ENCODE results near the gene LMBR1. TPM values are rescaled to one million over a fixed set of nuclear protein-coding genes. Genes with fewer than 3 reads are reported as not detected.
"Not testable (repeated sequence)": the region's sequence is repeated elsewhere in the genome, so short reads cannot be mapped to it uniquely, and the experiment has no call there.

LMBR1 gene
- total RNA-seq, 6 experiments from 2014 or later = 33.1 to 37.8 (median 36.1) TPM

DNA sequence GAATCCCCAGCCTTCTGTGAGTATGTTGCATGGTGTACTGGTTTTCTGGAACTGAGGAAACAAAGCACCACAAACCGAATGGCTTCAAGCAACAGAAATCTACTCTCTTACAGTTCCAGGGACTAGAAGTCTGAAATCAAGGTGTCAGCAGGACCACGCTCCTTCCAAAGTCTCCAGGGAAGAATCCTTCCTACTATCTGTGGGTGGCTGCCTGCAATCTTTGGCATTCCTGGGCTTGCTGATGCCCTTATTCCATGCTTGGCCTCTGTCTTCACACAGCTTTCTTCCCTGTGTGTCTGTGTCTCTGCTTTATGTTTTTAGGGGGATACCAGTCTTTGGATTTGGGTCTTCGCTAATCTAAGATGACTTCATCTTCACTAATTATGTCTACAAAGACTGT lies 81.3 kb downstream of the LMBR1 start:
- no peaks in the 10 kb centered on the region for H3K27me3 Mint-ChIP-seq (ENCODE audit: insufficient read depth)
- H3K4me3 Mint-ChIP-seq = no peak overlapping the region
- H3K36me3 Mint-ChIP-seq (ENCODE audit: low read depth) = no peaks in the 10 kb centered on the region
- TF ChIP-seq CTCF (IDR thresholded peaks at IDR 0.05) = no peak
- H3K4me1 Mint-ChIP-seq (ENCODE audit: low read depth) = no peaks in the 10 kb centered on the region
- H3K9me3 Mint-ChIP-seq = no peaks in the 10 kb centered on the region
- no peak overlapping the region for H3K27ac Mint-ChIP-seq
- no peak for DNase-seq

- H3K27ac Mint-ChIP-seq; H3K27me3 Mint-ChIP-seq (ENCODE audit: insufficient read depth); H3K36me3 Mint-ChIP-seq (ENCODE audit: low read depth); H3K4me3 Mint-ChIP-seq; H3K4me1 Mint-ChIP-seq (ENCODE audit: low read depth); DNase-seq; H3K9me3 Mint-ChIP-seq: not testable (repeated sequence)
Observed at GRCh38 chr7:156803656-156804055, 89.3 kb downstream of the LMBR1 start.

DNA sequence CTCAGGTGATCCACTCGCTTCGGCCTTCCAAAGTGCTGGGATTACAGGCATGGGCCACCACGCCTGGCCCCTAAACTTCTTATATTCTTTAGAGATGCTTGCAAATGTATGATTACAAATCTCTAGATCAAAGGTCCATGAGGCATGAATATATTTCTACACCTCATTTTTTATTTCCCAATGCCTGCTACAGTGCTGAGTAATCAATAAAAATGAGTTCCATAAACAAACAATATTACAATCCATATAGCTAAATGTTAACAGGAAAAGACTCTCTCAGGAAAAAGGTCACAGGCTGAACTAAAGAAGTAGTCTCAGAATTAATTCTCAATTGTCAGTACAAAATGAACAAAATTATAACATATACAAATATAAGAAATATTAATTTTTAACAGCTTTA lies 90.8 kb downstream of the LMBR1 start:
- Mint-ChIP-seq H3K4me3 (no peak overlapping the region), H3K36me3 (ENCODE audit: low read depth) (no peaks in the 10 kb centered on the region), H3K27me3 (ENCODE audit: insufficient read depth) (no peaks in the 10 kb centered on the region; the same call in none of the 2 replicates), H3K27ac (no peak overlapping the region), H3K9me3 (no peaks in the 10 kb centered on the region), H3K4me1 (ENCODE audit: low read depth) (no peaks in the 10 kb centered on the region)
- DNase-seq = no peak
- no peak for TF ChIP-seq CTCF (IDR thresholded peaks at IDR 0.05)

GRCh38 chr7:156795415-156795814 lies 97.6 kb downstream of the LMBR1 start:
- Mint-ChIP-seq H3K9me3 (no peaks in the 10 kb centered on the region), H3K27ac (no peak overlapping the region), H3K36me3 (ENCODE audit: low read depth) (no peaks in the 10 kb centered on the region), H3K4me1 (ENCODE audit: low read depth) (no peaks in the 10 kb centered on the region), H3K4me3 (no peak overlapping the region), H3K27me3 (ENCODE audit: insufficient read depth) (no peaks in the 10 kb centered on the region; the same call in 1 of the 2 replicates)
- no peak for TF ChIP-seq CTCF (IDR thresholded peaks at IDR 0.05)
- no peak for DNase-seq

GRCh38 chr7:156793334-156793733 lies 99.6 kb downstream of the LMBR1 start:
- Mint-ChIP-seq H3K4me3 (no peak overlapping the region), H3K36me3 (ENCODE audit: low read depth) (no peaks in the 10 kb centered on the region), H3K9me3 (no peaks in the 10 kb centered on the region), H3K27ac (no peak overlapping the region), H3K27me3 (ENCODE audit: insufficient read depth) (no peaks in the 10 kb centered on the region; the same call in 1 of the 2 replicates), H3K4me1 (ENCODE audit: low read depth) (no peaks in the 10 kb centered on the region)
- TF ChIP-seq CTCF (IDR thresholded peaks at IDR 0.05) = no peak
- DNase-seq = no peak

- no peak for TF ChIP-seq CTCF (IDR thresholded peaks at IDR 0.05)
- DNase-seq = no peak
- Mint-ChIP-seq H3K27ac (no peak overlapping the region), H3K27me3 (ENCODE audit: insufficient read depth) (no peaks in the 10 kb centered on the region), H3K9me3 (no peaks in the 10 kb centered on the region), H3K4me3 (no peak overlapping the region), H3K36me3 (ENCODE audit: low read depth) (no peaks in the 10 kb centered on the region), H3K4me1 (ENCODE audit: low read depth) (no peaks in the 10 kb centered on the region)
Observed at GRCh38 chr7:156792611-156793010, 100.4 kb downstream of the LMBR1 start.
